GM12878 (cell line): ENCODE data around the gene C1QTNF9. TPM values are rescaled to one million over a fixed set of nuclear protein-coding genes. Genes with fewer than 3 reads are reported as not detected.

Experiments used
- ATAC-seq: fragments of 200-7000 bp; cut with Tn5 transposase; 3 replicates; pipeline ENCODE4 v1.9.1; 2020; ENCODE audit warnings: mild to moderate bottlenecking, moderate library complexity
- BruUV-seq: library from RNA; stranded (reverse); fragments of 400-500 nt; replicated peaks from 2 replicates; lab custom pipeline; 2021; lab: Mats Ljungman, UMichigan
- CTCF ChIA-PET: fragments of 300-600 bp; sonication (Branson Sonifier 250); formaldehyde crosslinking; extraction: SDS; loops from one replicate; lab custom pipeline; 2021; ENCODE audit warnings: inconsistent platforms; lab: Yijun Ruan, JAX
- POLR2A ChIA-PET: fragments of 350-600 bp; formaldehyde crosslinking; extraction: SDS; loops from one replicate; lab custom pipeline; 2021; ENCODE audit warnings: inconsistent platforms; lab: Charles Lee
- RAD21 ChIA-PET: fragments of 300-600 bp; sonication (Branson Sonifier 250); formaldehyde crosslinking; loops from one replicate; lab custom pipeline; 2023; ENCODE audit warnings: antibody characterized with exemption; ENCODE audit not compliant: unreplicated experiment; lab: Charles Lee
- SMC1A ChIA-PET: fragments of 300-600 bp; sonication (Branson Sonifier 250); formaldehyde crosslinking; loops from one replicate; lab custom pipeline; 2023; ENCODE audit not compliant: unreplicated experiment, uncharacterized antibody; lab: Charles Lee
- DNase-seq: peaks from one replicate; pipeline ENCODE4 v3.0.0-alpha.2; 2011; ENCODE audit warnings: low read depth, low spot score
- FAIRE-seq: peaks from 3 replicates; lab custom pipeline; 2011; peaks lifted over from hg19 to GRCh38; lab: Jason Lieb, UNC
- H2AFZ ChIP-seq: 2 replicates; pipeline ENCODE4 v1.6.0; 2011; ENCODE audit warnings: low read depth, low read length, control low read depth; ENCODE audit not compliant: control insufficient read depth
- H3K27ac ChIP-seq: 2 replicates; pipeline ENCODE4 v1.5.1; 2011; ENCODE audit warnings: control low read depth; ENCODE audit not compliant: control insufficient read depth, insufficient read depth
- H3K27me3 ChIP-seq, 2 experiments: replicated peaks in 1 of 2; 2 replicates each; pipeline versions ENCODE4 v1.6.0 to v1.6.1; 2011; ENCODE audit warnings: low read length in 1 of 2; ENCODE audit not compliant: control insufficient read depth in 2 of 2, insufficient read depth in 2 of 2
- H3K36me3 ChIP-seq, 2 experiments: 2 replicates each; pipeline ENCODE4 v1.5.1; 2011; ENCODE audit warnings: low read length in 1 of 2; ENCODE audit not compliant: control insufficient read depth in 2 of 2, insufficient read depth in 2 of 2
- H3K4me1 ChIP-seq: 2 replicates; pipeline ENCODE4 v1.6.1; 2011; ENCODE audit warnings: mild to moderate bottlenecking, low read length, moderate library complexity, mixed read lengths; ENCODE audit not compliant: control insufficient read depth, insufficient read depth
- H3K4me2 ChIP-seq: 2 replicates; pipeline ENCODE4 v1.6.0; 2011; ENCODE audit warnings: control low read depth; ENCODE audit not compliant: control insufficient read depth, insufficient read depth
- H3K4me3 ChIP-seq: fragments of 200-600 bp; sonication (generic); 2 replicates; pipeline ENCODE4 v1.5.1; 2016
- H3K79me2 ChIP-seq: 2 replicates; pipeline ENCODE4 v1.6.0; 2011; ENCODE audit warnings: low read length; ENCODE audit not compliant: control insufficient read depth, insufficient read depth
- H3K9ac ChIP-seq: 2 replicates; pipeline ENCODE4 v1.8.0; 2011; ENCODE audit warnings: low read length, control low read depth, mixed read lengths; ENCODE audit not compliant: control insufficient read depth, insufficient read depth
- H3K9me3 ChIP-seq: replicated peaks from 3 replicates; pipeline ENCODE4 v1.5.1; 2011; ENCODE audit warnings: mild to moderate bottlenecking, low read length; ENCODE audit not compliant: control insufficient read depth, insufficient read depth
- H4K20me1 ChIP-seq: 2 replicates; pipeline ENCODE4 v1.6.0; 2011; ENCODE audit not compliant: control insufficient read depth, insufficient read depth
- CHD4 ChIP-seq: fragments of 200-600 bp; sonication (generic); IDR thresholded peaks from 2 replicates; pipeline ENCODE4 v1.6.1; 2016; ENCODE audit warnings: mild to moderate bottlenecking
- FOXK2 ChIP-seq: fragments of 450-650 bp; IDR thresholded peaks from 2 replicates; pipeline ENCODE4 v1.6.1; 2017; ENCODE audit warnings: mild to moderate bottlenecking, moderate library complexity
- MYB ChIP-seq: fragments of 150-350 bp; IDR thresholded peaks from 2 replicates; pipeline ENCODE4 v1.6.1; 2014; ENCODE audit warnings: mild to moderate bottlenecking, low read depth, low read length, borderline replicate concordance
- MYC ChIP-seq: IDR thresholded peaks from 2 replicates; pipeline ENCODE4 v1.6.1; 2011; ENCODE audit warnings: mild to moderate bottlenecking, low read length, moderate library complexity, inconsistent platforms; ENCODE audit not compliant: insufficient read depth, insufficient replicate concordance, insufficient read length, severe bottlenecking
- PML ChIP-seq: IDR thresholded peaks from 2 replicates; pipeline ENCODE4 v1.6.1; 2012; ENCODE audit warnings: low read length, inconsistent platforms
- YY1 ChIP-seq: IDR thresholded peaks from 2 replicates; pipeline ENCODE4 v1.6.1; 2011; ENCODE audit warnings: low read depth, mild to moderate bottlenecking, low read length
- whole genome bisulfite sequencing: methylation state at CpG from one replicate; pipeline ENCODE4 v1.1.6; 2016; ENCODE audit warnings: low lambda C conversion rate; ENCODE audit not compliant: insufficient replicate concordance, insufficient coverage; ENCODE audit errors: missing lambda C conversion rate; 5-methylcytosine and 5-hydroxymethylcytosine counted together
- in situ Hi-C: fragments of 300-500 bp; cut with MboI; formaldehyde crosslinking; loops from 9 replicates; pipeline ENCODE4 v1.14.3; 2018; ENCODE audit warnings: mixed read lengths
- intact Hi-C: fragments of 100-400 bp; cut with micrococcal nuclease; formaldehyde crosslinking; loops from one replicate; pipeline ENCODE4 v1.14.2; 2022; ENCODE audit not compliant: unreplicated experiment
- polyA plus RNA-seq, 11 experiments: library from polyadenylated mRNA; depleted of rRNA in 4 of 11; unstranded in 6 of 11; stranded (reverse) in 5 of 11; fragments of >200 nt; fragmentation: Nextera tagmentation in 4 of 11; fragmentation: Illumina TruSeq in 1 of 11; extraction: Ambion mirVana in 4 of 11; extraction: Trizol in 1 of 11; gene quantifications; 1 replicate in 1 of 11; 2 replicates in 10 of 11; pipeline versions ENCODE4 v1.2.1 to v1.2.3, GENCODE V29; 2011 to 2016; ENCODE audit warnings: inconsistent platforms in 2 of 11, missing spikeins in 2 of 11, low read depth in 1 of 11
- total RNA-seq, 4 experiments: library from RNA; depleted of rRNA in 3 of 4; stranded (reverse); fragments of >200 nt in 3 of 4; fragmentation: Illumina TruSeq in 1 of 4; extraction: Trizol in 1 of 4; gene quantifications; 2 replicates each; pipeline versions ENCODE4 v1.2.1 to v1.2.3, GENCODE V29; 2013 to 2021
- TF ChIP-seq, protein P1 (sequence below): IDR thresholded peaks from 2 replicates; pipeline ENCODE4 v1.6.1; 2011; ENCODE audit warnings: borderline replicate concordance, low read depth, mild to moderate bottlenecking, moderate library complexity, low read length; ENCODE audit not compliant: insufficient read depth, poor library complexity, severe bottlenecking
- TF ChIP-seq, protein P2 (sequence below): IDR thresholded peaks from 2 replicates; pipeline ENCODE4 v1.6.1; 2011; ENCODE audit warnings: low read depth, mild to moderate bottlenecking, low read length, moderate library complexity, borderline replicate concordance; ENCODE audit errors: extremely low read depth
- TF ChIP-seq, protein P3 (sequence below): IDR thresholded peaks from 2 replicates; pipeline ENCODE4 v1.6.1; 2012; ENCODE audit warnings: low read depth, low read length, improper control_type of control experiment

Gene C1QTNF9
- total and polyA plus RNA-seq, 10 of the 15 experiments (the other 5 are each of a cell fraction or from before 2014, with no cell fraction given) = not detected

DNA sequence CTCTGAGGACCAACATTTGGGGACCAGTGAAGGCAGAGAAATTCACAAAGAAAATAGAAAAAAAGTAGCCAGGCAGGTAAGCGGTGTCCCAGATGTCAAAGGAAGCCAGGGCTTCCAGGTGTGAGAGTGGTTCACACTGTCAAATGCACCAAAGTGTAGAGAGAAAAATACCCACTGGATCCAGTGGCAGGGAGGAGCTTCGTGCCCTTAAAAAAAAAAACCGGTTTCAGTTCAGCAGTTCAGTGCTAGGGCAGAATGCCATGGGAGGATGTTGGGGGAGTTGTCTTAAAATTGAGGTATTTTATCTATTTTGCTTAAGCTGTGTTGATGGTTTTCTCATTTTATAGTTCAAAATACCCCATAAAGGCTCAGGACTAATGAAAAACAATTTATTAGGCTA is 47.8 kb upstream of the C1QTNF9 start (continued):
- TF ChIP-seq, protein P1, sequence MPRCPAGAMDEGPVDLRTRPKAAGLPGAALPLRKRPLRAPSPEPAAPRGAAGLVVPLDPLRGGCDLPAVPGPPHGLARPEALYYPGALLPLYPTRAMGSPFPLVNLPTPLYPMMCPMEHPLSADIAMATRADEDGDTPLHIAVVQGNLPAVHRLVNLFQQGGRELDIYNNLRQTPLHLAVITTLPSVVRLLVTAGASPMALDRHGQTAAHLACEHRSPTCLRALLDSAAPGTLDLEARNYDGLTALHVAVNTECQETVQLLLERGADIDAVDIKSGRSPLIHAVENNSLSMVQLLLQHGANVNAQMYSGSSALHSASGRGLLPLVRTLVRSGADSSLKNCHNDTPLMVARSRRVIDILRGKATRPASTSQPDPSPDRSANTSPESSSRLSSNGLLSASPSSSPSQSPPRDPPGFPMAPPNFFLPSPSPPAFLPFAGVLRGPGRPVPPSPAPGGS = no peak
- TF ChIP-seq MYB (no peak), FOXK2 (no peak), CHD4 (no peak), PML (no peak), MYC (no peak)
- TF ChIP-seq, protein P2, sequence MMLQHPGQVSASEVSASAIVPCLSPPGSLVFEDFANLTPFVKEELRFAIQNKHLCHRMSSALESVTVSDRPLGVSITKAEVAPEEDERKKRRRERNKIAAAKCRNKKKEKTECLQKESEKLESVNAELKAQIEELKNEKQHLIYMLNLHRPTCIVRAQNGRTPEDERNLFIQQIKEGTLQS = no peak
- TF ChIP-seq, protein P3, sequence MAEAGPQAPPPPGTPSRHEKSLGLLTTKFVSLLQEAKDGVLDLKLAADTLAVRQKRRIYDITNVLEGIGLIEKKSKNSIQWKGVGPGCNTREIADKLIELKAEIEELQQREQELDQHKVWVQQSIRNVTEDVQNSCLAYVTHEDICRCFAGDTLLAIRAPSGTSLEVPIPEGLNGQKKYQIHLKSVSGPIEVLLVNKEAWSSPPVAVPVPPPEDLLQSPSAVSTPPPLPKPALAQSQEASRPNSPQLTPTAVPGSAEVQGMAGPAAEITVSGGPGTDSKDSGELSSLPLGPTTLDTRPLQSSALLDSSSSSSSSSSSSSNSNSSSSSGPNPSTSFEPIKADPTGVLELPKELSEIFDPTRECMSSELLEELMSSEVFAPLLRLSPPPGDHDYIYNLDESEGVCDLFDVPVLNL = no peak
- TF ChIP-seq, all 136 proteins: peak for 0

DNA sequence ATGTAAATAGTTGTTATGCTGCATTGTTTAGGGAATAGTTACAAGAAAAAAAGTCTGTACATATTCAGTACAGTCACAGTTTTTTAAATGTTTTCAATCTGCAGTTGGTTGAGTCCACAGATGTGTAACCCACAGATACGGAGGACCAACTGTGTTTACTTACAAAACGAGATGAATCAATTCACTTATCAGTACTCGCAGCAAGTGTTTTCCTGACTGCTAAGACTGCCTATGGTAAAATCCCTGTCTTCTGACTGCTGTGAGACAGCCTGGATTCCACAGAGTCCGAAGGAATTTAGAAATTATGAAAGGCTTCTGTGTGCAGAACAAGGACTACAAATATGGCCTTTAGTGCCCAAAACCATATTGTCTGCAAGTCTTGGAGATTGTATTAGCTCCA is 45.7 kb upstream of the C1QTNF9 start:
- intact Hi-C loops (no loop called here), in situ Hi-C loops (no loop called here)
- no peak for FAIRE-seq

More for the DNA sequence above, 45.7 kb upstream of the C1QTNF9 start:
- no peak overlapping the region for H3K27ac ChIP-seq
- no peak overlapping the region for H3K4me3 ChIP-seq
- CTCF ChIA-PET = interaction anchor here (1.2 to 2.1 kb wide), 3 partner anchors 11 to 303 kb away, joined by 3 to 6 read pairs (median 4); no protein-coding TSS in a partner anchor
- RAD21 ChIA-PET = interaction anchor here (0.8 kb wide), 1 partner anchor 11 kb away, joined by 4 read pairs; no protein-coding TSS in a partner anchor
- H3K4me2 ChIP-seq = no peak overlapping the region
- H2AFZ ChIP-seq = no peak overlapping the region
- no peaks in the 10 kb centered on the region for H3K79me2 ChIP-seq
- no peak for TF ChIP-seq YY1
- no peak for ATAC-seq
- SMC1A ChIA-PET = interaction anchor here (1.0 to 1.8 kb wide), 4 partner anchors 8 to 33 kb away, joined by 3 to 7 read pairs (median 3); no protein-coding TSS in a partner anchor
- DNase-seq = no peak
- POLR2A ChIA-PET = interaction anchor here (1.0 to 1.6 kb wide), 2 partner anchors 11 to 24 kb away, joined by 4 to 7 read pairs; no protein-coding TSS in a partner anchor
- H3K9ac ChIP-seq = no peak overlapping the region
- peaks cover 22% of the 10 kb centered on the region for H3K4me1 ChIP-seq
- no peaks in the 10 kb centered on the region for H3K36me3 ChIP-seq
- no peaks in the 10 kb centered on the region for H3K9me3 ChIP-seq
- no peaks in the 10 kb centered on the region for H4K20me1 ChIP-seq
- no TSS peak for BruUV-seq
- 100% methylated on average over 4 of the region's 4 CpGs for WGBS
- H3K27me3 ChIP-seq = no peaks in the 10 kb centered on the region
